Measurements from ENCODE around the gene CTDP1. TPM values are rescaled to one million over a fixed set of nuclear protein-coding genes. Genes with fewer than 3 reads are reported as not detected.
"Not testable (repeated sequence)": the region's sequence is repeated elsewhere in the genome, so short reads cannot be mapped to it uniquely, and the experiment has no call there.

CTDP1 gene
- total RNA-seq, 2 experiments from 2014 or later, result 36.7 to 45.5 TPM

GRCh38 chr18:79684787-79685186 lies 5.2 kb downstream of the CTDP1 start:
- intact Hi-C loops (cut with DNase I, micrococcal nuclease), result loop anchor here in 1 of 2 experiments (5.0 kb wide), 1 partner anchor 348 kb away; the partner anchor contains the start of gene RBFA
- DNase-seq (no peak), ATAC-seq (no peak)
- ChIA-PET POLR2A (no interaction called here), CTCF (no interaction called here)
- peaks cover 39% of the 10 kb centered on the region for H3K36me3 Mint-ChIP-seq (ENCODE audit: low read depth)
- H3K27me3 Mint-ChIP-seq, result no peaks in the 10 kb centered on the region
- H3K4me1 Mint-ChIP-seq, result peaks cover 73% of the 10 kb centered on the region
- no peak overlapping the region for H3K4me3 Mint-ChIP-seq
- no peaks in the 10 kb centered on the region for H3K9me3 Mint-ChIP-seq (ENCODE audit: low read depth)
- H3K27ac Mint-ChIP-seq, result peak overlapping the region; percentile 92

- Mint-ChIP-seq H3K4me1 (peaks cover 73% of the 10 kb centered on the region), H3K9me3 (ENCODE audit: low read depth) (no peaks in the 10 kb centered on the region), H3K4me3 (no peak overlapping the region), H3K27me3 (no peaks in the 10 kb centered on the region), H3K36me3 (ENCODE audit: low read depth) (peaks cover 39% of the 10 kb centered on the region), H3K27ac (peak overlapping the region; percentile 47)
- ChIA-PET CTCF (no interaction called here), POLR2A (no interaction called here)
- ATAC-seq (no peak), DNase-seq (peak; percentile 56)
- intact Hi-C loops (cut with DNase I, micrococcal nuclease), result no loop called here
Observed at GRCh38 chr18:79685281-79685680, 5.7 kb downstream of the CTDP1 start.

DNA sequence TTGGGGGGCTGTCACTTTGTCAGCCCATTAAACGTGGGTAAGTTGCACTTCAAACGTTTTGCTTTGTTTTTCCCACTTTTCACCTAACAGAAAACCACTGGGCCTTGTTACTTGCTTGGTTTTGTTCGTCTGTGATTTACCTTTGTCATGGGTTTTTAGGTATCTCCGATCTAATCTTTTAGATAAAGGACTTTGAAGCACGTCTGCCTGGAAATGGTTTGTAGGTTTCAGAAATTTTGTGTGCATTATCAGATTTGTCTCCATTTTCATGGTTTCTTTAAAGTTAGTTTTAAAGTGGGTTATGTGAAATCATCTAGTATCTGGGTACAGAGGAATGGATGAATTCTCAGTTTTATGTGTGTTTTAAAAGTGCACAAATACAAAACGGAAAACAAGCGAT lies 6.4 kb downstream of the CTDP1 start:
- intact Hi-C loops (cut with DNase I, micrococcal nuclease), result no loop called here
- H3K27me3 Mint-ChIP-seq, result no peaks in the 10 kb centered on the region
- H3K9me3 Mint-ChIP-seq (ENCODE audit: low read depth), result no peaks in the 10 kb centered on the region
- CTCF ChIA-PET, result no interaction called here
- H3K27ac Mint-ChIP-seq, result peak overlapping the region; percentile 49
- DNase-seq, result no peak
- H3K4me1 Mint-ChIP-seq, result peaks cover 68% of the 10 kb centered on the region
- peaks cover 34% of the 10 kb centered on the region for H3K36me3 Mint-ChIP-seq (ENCODE audit: low read depth)
- H3K4me3 Mint-ChIP-seq, result no peak overlapping the region
- POLR2A ChIA-PET, result no interaction called here
- ATAC-seq, result no peak

- Mint-ChIP-seq H3K27ac (peak overlapping the region; percentile 13), H3K36me3 (ENCODE audit: low read depth) (peaks cover 21% of the 10 kb centered on the region), H3K9me3 (ENCODE audit: low read depth) (no peaks in the 10 kb centered on the region), H3K4me3 (no peak overlapping the region), H3K4me1 (peaks cover 57% of the 10 kb centered on the region), H3K27me3 (no peaks in the 10 kb centered on the region)
- DNase-seq (peak; percentile 35), ATAC-seq (no peak)
- intact Hi-C loops (cut with DNase I, micrococcal nuclease), result no loop called here
- ChIA-PET POLR2A (no interaction called here), CTCF (no interaction called here)
Observed at GRCh38 chr18:79687806-79688205, 8.2 kb downstream of the CTDP1 start.

GRCh38 chr18:79690071-79690470 lies 10.5 kb downstream of the CTDP1 start:
- ATAC-seq (no peak), DNase-seq (no peak)
- Mint-ChIP-seq H3K36me3 (ENCODE audit: low read depth) (peaks cover 8% of the 10 kb centered on the region), H3K27me3 (no peaks in the 10 kb centered on the region), H3K4me1 (peaks cover 41% of the 10 kb centered on the region), H3K4me3 (no peak overlapping the region), H3K9me3 (ENCODE audit: low read depth) (no peaks in the 10 kb centered on the region), H3K27ac (no peak overlapping the region)
- CTCF ChIA-PET, result interaction anchor here (0.7 kb wide), 1 partner anchor 8 kb away, joined by 3 read pairs; no protein-coding TSS in a partner anchor
- intact Hi-C loops (cut with DNase I, micrococcal nuclease), result no loop called here
- POLR2A ChIA-PET, result no interaction called here

DNA sequence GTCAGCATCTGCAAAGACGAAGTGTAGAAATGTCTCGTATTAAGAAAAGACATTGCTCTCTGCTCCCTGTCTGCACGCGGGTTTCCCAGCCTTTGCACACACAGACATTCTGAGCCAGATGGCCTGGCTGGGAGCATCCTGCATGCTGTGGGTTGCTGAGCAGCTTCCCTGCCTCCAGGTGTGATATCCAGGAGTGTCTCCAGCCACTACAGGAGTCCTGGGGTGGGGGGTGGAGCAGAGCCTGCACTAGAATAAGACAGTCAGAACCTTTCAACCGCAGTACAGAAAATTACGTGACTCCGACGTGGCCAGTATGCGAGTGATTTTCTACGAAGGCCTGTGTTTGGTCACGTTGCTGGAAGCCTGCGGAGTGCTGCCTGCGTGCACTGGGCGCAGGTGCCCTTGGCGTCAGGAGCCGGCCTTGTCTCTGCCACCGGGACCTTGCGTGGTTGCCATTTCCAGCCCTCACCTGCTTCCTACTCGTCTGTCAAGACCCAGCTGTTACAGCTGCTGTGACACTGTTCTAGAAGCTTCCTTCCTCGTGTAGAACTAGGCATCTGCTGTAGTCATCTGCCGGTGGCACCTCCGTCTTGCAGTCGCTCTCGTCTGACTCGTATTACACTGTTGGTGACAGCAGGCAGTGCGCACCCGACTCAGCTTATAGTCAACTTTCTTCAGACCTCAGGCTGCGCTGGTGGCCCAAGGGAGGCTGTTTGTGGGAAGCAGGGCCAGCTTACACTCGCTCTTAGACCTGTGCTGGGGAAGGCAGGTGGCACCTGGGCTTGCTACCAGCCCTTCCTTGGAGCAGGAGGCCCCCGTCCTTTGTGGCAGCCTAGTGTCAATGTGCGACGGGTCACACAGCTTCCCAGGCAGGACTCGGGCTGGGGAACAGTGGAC lies 11.2 kb downstream of the CTDP1 start:
- no peak for DNase-seq
- Mint-ChIP-seq H3K9me3 (ENCODE audit: low read depth) (no peaks in the 10 kb centered on the region), H3K27ac (peak overlapping the region; percentile 60), H3K36me3 (ENCODE audit: low read depth) (peaks cover 13% of the 10 kb centered on the region), H3K27me3 (no peaks in the 10 kb centered on the region), H3K4me1 (peaks cover 35% of the 10 kb centered on the region), H3K4me3 (no peak overlapping the region)
- CTCF ChIA-PET, result no interaction called here
- peak; percentile 43 for ATAC-seq
- POLR2A ChIA-PET, result no interaction called here
- intact Hi-C loops (cut with DNase I, micrococcal nuclease), result no loop called here

DNA sequence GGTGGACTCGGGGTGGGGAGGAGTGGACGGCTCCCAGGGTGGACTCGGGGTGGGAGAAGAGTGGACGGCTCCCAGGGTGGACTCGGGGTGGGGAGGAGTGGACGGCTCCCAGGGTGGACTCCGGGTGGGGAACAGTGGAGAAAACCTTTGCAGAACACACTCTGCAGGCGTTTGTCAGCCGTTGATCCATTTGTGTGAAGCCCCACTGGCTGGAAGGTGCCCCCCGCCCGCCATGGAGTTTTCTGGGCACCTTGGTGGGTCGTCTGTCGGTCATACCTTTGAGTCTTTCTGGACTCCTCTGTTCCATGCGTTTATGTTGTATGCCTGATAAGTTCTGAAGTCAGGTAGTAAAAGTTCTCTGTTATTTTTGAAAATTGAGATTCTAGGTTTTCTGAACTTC lies 12.5 kb downstream of the CTDP1 start:
- Mint-ChIP-seq H3K4me3 (no peak overlapping the region), H3K36me3 (ENCODE audit: low read depth) (peaks cover 7% of the 10 kb centered on the region), H3K4me1 (peaks cover 28% of the 10 kb centered on the region), H3K27ac (no peak overlapping the region), H3K9me3 (ENCODE audit: low read depth) (no peaks in the 10 kb centered on the region), H3K27me3 (no peaks in the 10 kb centered on the region)
- no peak for DNase-seq
- ChIA-PET CTCF (no interaction called here), POLR2A (no interaction called here)
- no peak for ATAC-seq
- intact Hi-C loops (cut with DNase I, micrococcal nuclease), result no loop called here

- Mint-ChIP-seq H3K27ac (no peak overlapping the region), H3K4me3 (no peak overlapping the region), H3K9me3 (ENCODE audit: low read depth) (no peaks in the 10 kb centered on the region), H3K36me3 (ENCODE audit: low read depth) (peaks cover 10% of the 10 kb centered on the region), H3K4me1 (peaks cover 24% of the 10 kb centered on the region), H3K27me3 (no peaks in the 10 kb centered on the region)
- DNase-seq (no peak), ATAC-seq (no peak)
- intact Hi-C loops (cut with DNase I, micrococcal nuclease), result no loop called here
- ChIA-PET CTCF (interaction anchor here (0.7 kb wide), 1 partner anchor 336 kb away, joined by 3 read pairs; no protein-coding TSS in a partner anchor), POLR2A (no interaction called here)
Observed at GRCh38 chr18:79692886-79693285, 13.3 kb downstream of the CTDP1 start.

- Mint-ChIP-seq H3K9me3 (ENCODE audit: low read depth) (no peaks in the 10 kb centered on the region), H3K4me1 (peaks cover 22% of the 10 kb centered on the region), H3K36me3 (ENCODE audit: low read depth) (peaks cover 15% of the 10 kb centered on the region), H3K4me3 (no peak overlapping the region), H3K27ac (no peak overlapping the region), H3K27me3 (no peaks in the 10 kb centered on the region)
- CTCF ChIA-PET, result no interaction called here
- ATAC-seq, result no peak
- intact Hi-C loops (cut with DNase I, micrococcal nuclease), result no loop called here
- POLR2A ChIA-PET, result no interaction called here
- DNase-seq, result no peak
Observed at GRCh38 chr18:79693561-79694205, 14.1 kb downstream of the CTDP1 start.

DNA sequence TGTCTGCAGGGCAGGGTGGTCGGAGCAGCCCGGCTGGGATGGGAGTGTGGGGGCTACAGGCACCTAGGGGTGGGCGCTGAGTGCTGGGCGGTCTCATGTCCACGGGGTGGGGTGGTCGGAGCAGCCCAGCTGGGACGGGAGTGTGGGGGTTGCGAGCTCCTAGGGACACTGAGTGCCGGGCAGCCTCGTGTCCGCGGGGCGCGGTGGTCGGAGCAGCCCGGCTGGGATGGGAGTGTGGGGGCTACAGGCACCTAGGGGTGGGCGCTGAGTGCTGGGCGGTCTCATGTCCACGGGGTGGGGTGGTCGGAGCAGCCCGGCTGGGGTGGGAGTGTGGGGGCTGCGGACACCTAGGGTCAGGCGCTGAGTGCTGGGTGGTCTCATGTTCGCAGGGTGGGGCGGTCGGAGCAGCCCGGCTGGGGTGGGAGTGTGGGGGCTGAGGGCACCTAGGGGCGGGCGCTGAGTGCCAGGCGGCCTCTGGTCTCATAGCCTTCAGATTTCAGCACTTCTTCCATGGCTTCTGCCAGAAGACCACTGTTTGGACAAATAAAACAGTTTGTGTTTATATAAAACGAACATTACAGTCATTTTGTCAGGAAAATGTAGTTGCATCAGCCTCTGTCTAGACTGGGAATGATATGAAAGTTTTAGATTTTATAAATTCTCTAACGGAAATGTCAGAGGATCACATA lies 14.7 kb downstream of the CTDP1 start:
- H3K9me3 Mint-ChIP-seq (ENCODE audit: low read depth); POLR2A ChIA-PET; H3K27me3 Mint-ChIP-seq; H3K27ac Mint-ChIP-seq; DNase-seq; H3K4me3 Mint-ChIP-seq; CTCF ChIA-PET; intact Hi-C loops (cut with DNase I, micrococcal nuclease); ATAC-seq: not testable (repeated sequence)
- Mint-ChIP-seq H3K36me3 (ENCODE audit: low read depth) (peaks cover 20% of the 10 kb centered on the region), H3K4me1 (peaks cover 16% of the 10 kb centered on the region)

- POLR2A ChIA-PET, result no interaction called here
- CTCF ChIA-PET, result no interaction called here
- no peak for ATAC-seq
- H3K4me1 Mint-ChIP-seq, result peaks cover 16% of the 10 kb centered on the region
- H3K4me3 Mint-ChIP-seq, result no peak overlapping the region
- H3K9me3 Mint-ChIP-seq (ENCODE audit: low read depth), result no peaks in the 10 kb centered on the region
- peaks cover 22% of the 10 kb centered on the region for H3K36me3 Mint-ChIP-seq (ENCODE audit: low read depth)
- H3K27me3 Mint-ChIP-seq, result no peaks in the 10 kb centered on the region
- no peak for DNase-seq
- H3K27ac Mint-ChIP-seq, result peak overlapping the region; percentile 51
- intact Hi-C loops (cut with DNase I, micrococcal nuclease), result no loop called here
Observed at GRCh38 chr18:79694895-79695213, 15.3 kb downstream of the CTDP1 start.

GRCh38 chr18:79695269-79695668 lies 15.7 kb downstream of the CTDP1 start:
- ChIA-PET POLR2A (no interaction called here), CTCF (no interaction called here)
- Mint-ChIP-seq H3K36me3 (ENCODE audit: low read depth) (peaks cover 25% of the 10 kb centered on the region), H3K4me1 (peaks cover 16% of the 10 kb centered on the region), H3K27ac (peak overlapping the region; percentile 51), H3K9me3 (ENCODE audit: low read depth) (no peaks in the 10 kb centered on the region), H3K27me3 (no peaks in the 10 kb centered on the region), H3K4me3 (no peak overlapping the region)
- DNase-seq (no peak), ATAC-seq (no peak)
- intact Hi-C loops (cut with DNase I, micrococcal nuclease), result no loop called here
